Keratinocyte (primary cell): Measurements from ENCODE around the gene TMEM54. TPM values are rescaled to one million over a fixed set of nuclear protein-coding genes. Genes with fewer than 3 reads are reported as not detected.

ENCODE experiments used
- DNase-seq: peaks from one replicate; pipeline ENCODE4 v3.0.0-alpha.2; 2011; ENCODE audit warnings: low read depth, missing footprints, low spot score
- FAIRE-seq: peaks from 2 replicates; lab custom pipeline; 2011; peaks lifted over from hg19 to GRCh38; lab: Jason Lieb, UNC
- H2AFZ ChIP-seq: 2 replicates; pipeline ENCODE4 v1.6.0; 2012; ENCODE audit warnings: low read length, control low read depth, inconsistent platforms; ENCODE audit not compliant: control insufficient read depth
- H3K27ac ChIP-seq: 2 replicates; pipeline ENCODE4 v1.5.1; 2011; ENCODE audit warnings: low read length; ENCODE audit not compliant: control insufficient read depth, insufficient read depth
- H3K27me3 ChIP-seq: 3 replicates; pipeline ENCODE4 v1.6.0; 2011; ENCODE audit warnings: low read length; ENCODE audit not compliant: control insufficient read depth, insufficient read depth; ENCODE audit errors: extremely low read depth
- H3K36me3 ChIP-seq, 2 experiments: 2 replicates in 1 of 2; 3 replicates in 1 of 2; pipeline ENCODE4 v1.5.1; 2011; ENCODE audit warnings: low read length in 2 of 2, mild to moderate bottlenecking in 1 of 2; ENCODE audit not compliant: control insufficient read depth in 2 of 2, insufficient read depth in 2 of 2; ENCODE audit errors: extremely low read depth in 1 of 2
- H3K4me1 ChIP-seq: 3 replicates; pipeline ENCODE4 v1.5.1; 2011; ENCODE audit warnings: low read length; ENCODE audit not compliant: control insufficient read depth, insufficient read depth; ENCODE audit errors: extremely low read depth
- H3K4me2 ChIP-seq: 3 replicates; pipeline ENCODE4 v1.6.0; 2011; ENCODE audit warnings: low read depth, low read length; ENCODE audit not compliant: control insufficient read depth, insufficient read depth; ENCODE audit errors: extremely low read depth
- H3K4me3 ChIP-seq, 3 experiments: fragments of 200-600 bp in 1 of 3; sonication (generic) in 1 of 3; 2 replicates in 2 of 3; 3 replicates in 1 of 3; pipeline ENCODE4 v1.5.1; 2011 to 2016; ENCODE audit warnings: low read length in 3 of 3, mild to moderate bottlenecking in 3 of 3, control low read depth in 2 of 3, inconsistent platforms in 1 of 3, low read depth in 1 of 3, mixed read lengths in 1 of 3, mixed run types in 1 of 3, moderate library complexity in 1 of 3; ENCODE audit not compliant: control insufficient read depth in 2 of 3, insufficient read depth in 2 of 3; ENCODE audit errors: extremely low read depth in 1 of 3
- H3K79me2 ChIP-seq: 2 replicates; pipeline ENCODE4 v1.6.0; 2012; ENCODE audit warnings: low read length; ENCODE audit not compliant: control insufficient read depth, insufficient read depth
- H3K9ac ChIP-seq: 3 replicates; pipeline ENCODE4 v1.6.0; 2011; ENCODE audit warnings: low read length; ENCODE audit not compliant: control insufficient read depth, insufficient read depth; ENCODE audit errors: extremely low read depth
- H3K9me1 ChIP-seq: 3 replicates; pipeline ENCODE4 v1.6.0; 2011; ENCODE audit warnings: low read length; ENCODE audit not compliant: control insufficient read depth, insufficient read depth; ENCODE audit errors: extremely low read depth
- H3K9me3 ChIP-seq: 2 replicates; pipeline ENCODE4 v1.5.1; 2012; ENCODE audit warnings: low read depth, low read length; ENCODE audit not compliant: control insufficient read depth
- H4K20me1 ChIP-seq: 3 replicates; pipeline ENCODE4 v1.6.0; 2011; ENCODE audit warnings: low read length; ENCODE audit not compliant: control insufficient read depth, insufficient read depth; ENCODE audit errors: extremely low read depth
- CTCF ChIP-seq, 3 experiments: IDR thresholded peaks in 1 of 3; conservative IDR thresholded peaks in 1 of 3; optimal IDR thresholded peaks in 1 of 3; 2 replicates in 2 of 3; 3 replicates in 1 of 3; pipeline versions ENCODE3 to v1.5.1; 2011; ENCODE audit warnings: low read length in 3 of 3, mild to moderate bottlenecking in 3 of 3, moderate library complexity in 2 of 3, control low read depth in 1 of 3, inconsistent platforms in 1 of 3; ENCODE audit not compliant: insufficient read depth in 2 of 3; ENCODE audit errors: extremely low read depth in 1 of 3
- EZH2 ChIP-seq: IDR thresholded peaks from one replicate; pipeline ENCODE4 v1.6.1; 2012; ENCODE audit warnings: inconsistent platforms, mild to moderate bottlenecking, low read length, moderate library complexity
- dilution Hi-C: fragments of 300-500 bp; cut with MboI; formaldehyde crosslinking; loops from one replicate; pipeline ENCODE4 v1.7.0; 2020; ENCODE audit warnings: low sequenced_read_pairs; ENCODE audit not compliant: extremely low pct_ligation_motif_present
- polyA plus RNA-seq, 5 experiments: library from polyadenylated mRNA; depleted of rRNA in 3 of 5; stranded (reverse) in 3 of 5; stranded (forward) in 1 of 5; unstranded in 1 of 5; fragments of >200 nt; gene quantifications; 1 replicate in 1 of 5; 2 replicates in 3 of 5; 3 replicates in 1 of 5; pipeline versions ENCODE4 v1.2.1 to v1.2.3, GENCODE V29; 2011 to 2012; ENCODE audit warnings: missing spikeins in 2 of 5, low read depth in 1 of 5, low replicate concordance in 1 of 5

The TMEM54 gene
- polyA plus RNA-seq, 1 donor (not counting 4 experiments of a cell fraction or from before 2014, with no cell fraction given) = 59.4 TPM

- DNase-seq = no peak
- H3K9me3 ChIP-seq = no peaks in the 10 kb centered on the region
- peaks cover 35% of the 10 kb centered on the region for H3K27me3 ChIP-seq
- H3K4me3 ChIP-seq = no peak overlapping the region
- no peaks in the 10 kb centered on the region for H3K79me2 ChIP-seq
- H4K20me1 ChIP-seq = peaks cover 4% of the 10 kb centered on the region
- H3K4me1 ChIP-seq = peaks cover 7% of the 10 kb centered on the region
- H3K27ac ChIP-seq = no peak overlapping the region
- no peak for TF ChIP-seq CTCF (optimal IDR thresholded peaks at IDR 0.05 in 1 of 3, IDR thresholded peaks at IDR 0.05 in 1 of 3, conservative IDR thresholded peaks at IDR 0.05 in 1 of 3; ENCODE audit: extremely low read depth in 1 of 3, insufficient read depth in 2 of 3, low read length in 3 of 3)
- no peak for TF ChIP-seq EZH2
- no peak overlapping the region for H3K9ac ChIP-seq
- FAIRE-seq = no peak
- H3K4me2 ChIP-seq = no peak overlapping the region
- dilution Hi-C loops = no loop called here
- no peaks in the 10 kb centered on the region for H3K9me1 ChIP-seq
- H3K36me3 ChIP-seq = peaks cover 2 to 11% of the 10 kb centered on the region in 2 experiments
- no peak overlapping the region for H2AFZ ChIP-seq
Observed at GRCh38 chr1:32891241-32891570, 10.0 kb downstream of the TMEM54 start.

GRCh38 chr1:32890516-32891240 lies 10.5 kb downstream of the TMEM54 start:
- H3K9me1 ChIP-seq = no peaks in the 10 kb centered on the region
- no peak overlapping the region for H3K9ac ChIP-seq
- no peaks in the 10 kb centered on the region for H3K79me2 ChIP-seq
- H4K20me1 ChIP-seq = peaks cover 4% of the 10 kb centered on the region
- FAIRE-seq (no peak), DNase-seq (no peak)
- H3K36me3 ChIP-seq = peaks cover 0 to 6% of the 10 kb centered on the region in 2 experiments
- TF ChIP-seq EZH2 (no peak), CTCF (optimal IDR thresholded peaks at IDR 0.05 in 1 of 3, IDR thresholded peaks at IDR 0.05 in 1 of 3, conservative IDR thresholded peaks at IDR 0.05 in 1 of 3; ENCODE audit: extremely low read depth in 1 of 3, insufficient read depth in 2 of 3, low read length in 3 of 3) (no peak)
- no peak overlapping the region for H3K4me2 ChIP-seq
- dilution Hi-C loops = no loop called here
- H2AFZ ChIP-seq = no peak overlapping the region
- no peak overlapping the region for H3K27ac ChIP-seq
- peaks cover 3% of the 10 kb centered on the region for H3K4me1 ChIP-seq
- peaks cover 40% of the 10 kb centered on the region for H3K27me3 ChIP-seq
- H3K4me3 ChIP-seq = no peak overlapping the region
- no peaks in the 10 kb centered on the region for H3K9me3 ChIP-seq
